ENCODE results near the gene FLT1.

FLT1 gene

GRCh38 chr13:28301839-28302238, 193.1 kb downstream of the FLT1 start (continued):
- TF ChIP-seq, protein P1, sequence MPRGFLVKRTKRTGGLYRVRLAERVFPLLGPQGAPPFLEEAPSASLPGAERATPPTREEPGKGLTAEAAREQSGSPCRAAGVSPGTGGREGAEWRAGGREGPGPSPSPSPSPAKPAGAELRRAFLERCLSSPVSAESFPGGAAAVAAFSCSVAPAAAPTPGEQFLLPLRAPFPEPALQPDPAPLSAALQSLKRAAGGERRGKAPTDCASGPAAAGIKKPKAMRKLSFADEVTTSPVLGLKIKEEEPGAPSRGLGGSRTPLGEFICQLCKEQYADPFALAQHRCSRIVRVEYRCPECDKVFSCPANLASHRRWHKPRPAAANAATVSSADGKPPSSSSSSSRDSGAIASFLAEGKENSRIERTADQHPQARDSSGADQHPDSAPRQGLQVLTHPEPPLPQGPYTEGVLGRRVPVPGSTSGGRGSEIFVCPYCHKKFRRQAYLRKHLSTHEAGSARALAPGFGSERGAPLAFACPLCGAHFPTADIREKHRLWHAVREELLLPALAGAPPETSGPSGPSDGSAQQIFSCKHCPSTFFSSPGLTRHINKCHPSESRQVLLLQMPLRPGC (tag by site-specific recombination; IDR thresholded peaks at IDR 0.05) = no peak
- TF ChIP-seq ZNF596 (tag by site-specific recombination; IDR thresholded peaks at IDR 0.05) (no peak), GLI2 (tag by site-specific recombination; IDR thresholded peaks at IDR 0.05; ENCODE audit: borderline replicate concordance, low read depth) (no peak)

DNA sequence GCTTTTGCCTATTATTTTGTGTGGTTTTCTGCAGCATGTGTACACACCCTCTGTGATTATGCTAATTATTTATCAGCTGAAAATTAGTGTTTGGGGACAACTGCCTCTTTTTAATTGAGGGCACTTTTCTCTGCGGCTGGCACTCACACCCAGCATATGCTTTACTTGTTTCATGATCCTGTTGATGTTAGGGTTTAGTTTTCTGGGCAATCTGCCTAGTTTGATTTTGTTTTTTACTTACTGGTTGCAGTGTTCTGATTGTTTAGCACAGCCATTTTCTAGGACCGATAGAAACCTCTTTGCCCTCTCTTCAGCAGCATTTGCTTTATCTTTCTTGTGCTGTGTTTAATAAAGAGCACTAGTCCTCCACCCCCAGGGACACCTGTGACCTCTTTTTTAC, 195.0 kb downstream of the FLT1 start:
- Histone ChIP-seq H3K36me3 (ENCODE audit: control insufficient read depth in 2 of 2, insufficient read depth in 1 of 2, low read length in 2 of 2) (no peaks in the 10 kb centered on the region; a peak in 1 of 3 replicates), H3K4me3 (ENCODE audit: low read depth, low read length) (no peak overlapping the region), H3K9me3 (ENCODE audit: control insufficient read depth, insufficient read depth, low read depth, low read length) (no peaks in the 10 kb centered on the region), H3K27ac (ENCODE audit: extremely low read depth, low read depth, low read length) (no peak overlapping the region), H3K4me1 (ENCODE audit: control insufficient read depth, insufficient read depth, low read length) (no peaks in the 10 kb centered on the region)
- ChIA-PET CTCF (no interaction called here), POLR2A (no interaction called here)
- no peak for TF ChIP-seq PRDM1 (tag by site-specific recombination; IDR thresholded peaks at IDR 0.05)
- no peak for TF ChIP-seq BCL6B (tag by site-specific recombination; IDR thresholded peaks at IDR 0.05)
- TF ChIP-seq ZNF221 (tag by site-specific recombination; IDR thresholded peaks at IDR 0.05; ENCODE audit: borderline replicate concordance) = no peak
- no peak for TF ChIP-seq ZNF133 (tag by site-specific recombination; IDR thresholded peaks at IDR 0.05)
- TF ChIP-seq ZNF530 (tag by site-specific recombination; IDR thresholded peaks at IDR 0.05; ENCODE audit: low read depth) = no peak
- TF ChIP-seq ZNF426 (tag by site-specific recombination; IDR thresholded peaks at IDR 0.05) = no peak
- TF ChIP-seq, protein P2, sequence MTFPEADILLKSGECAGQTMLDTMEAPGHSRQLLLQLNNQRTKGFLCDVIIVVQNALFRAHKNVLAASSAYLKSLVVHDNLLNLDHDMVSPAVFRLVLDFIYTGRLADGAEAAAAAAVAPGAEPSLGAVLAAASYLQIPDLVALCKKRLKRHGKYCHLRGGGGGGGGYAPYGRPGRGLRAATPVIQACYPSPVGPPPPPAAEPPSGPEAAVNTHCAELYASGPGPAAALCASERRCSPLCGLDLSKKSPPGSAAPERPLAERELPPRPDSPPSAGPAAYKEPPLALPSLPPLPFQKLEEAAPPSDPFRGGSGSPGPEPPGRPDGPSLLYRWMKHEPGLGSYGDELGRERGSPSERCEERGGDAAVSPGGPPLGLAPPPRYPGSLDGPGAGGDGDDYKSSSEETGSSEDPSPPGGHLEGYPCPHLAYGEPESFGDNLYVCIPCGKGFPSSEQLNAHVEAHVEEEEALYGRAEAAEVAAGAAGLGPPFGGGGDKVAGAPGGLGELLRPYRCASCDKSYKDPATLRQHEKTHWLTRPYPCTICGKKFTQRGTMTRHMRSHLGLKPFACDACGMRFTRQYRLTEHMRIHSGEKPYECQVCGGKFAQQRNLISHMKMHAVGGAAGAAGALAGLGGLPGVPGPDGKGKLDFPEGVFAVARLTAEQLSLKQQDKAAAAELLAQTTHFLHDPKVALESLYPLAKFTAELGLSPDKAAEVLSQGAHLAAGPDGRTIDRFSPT (tag by site-specific recombination; IDR thresholded peaks at IDR 0.05) = no peak
- no peak for TF ChIP-seq ZIC2 (tag by site-specific recombination; IDR thresholded peaks at IDR 0.05)
- TF ChIP-seq ZXDB (tag by site-specific recombination; IDR thresholded peaks at IDR 0.05) = no peak
- no peak for TF ChIP-seq EGR2 (tag by site-specific recombination; IDR thresholded peaks at IDR 0.05; ENCODE audit: low read depth)
- TF ChIP-seq ZNF266 (tag by site-specific recombination; IDR thresholded peaks at IDR 0.05; ENCODE audit: low read depth) = no peak
- no peak for TF ChIP-seq ZNF223 (tag by site-specific recombination; IDR thresholded peaks at IDR 0.05)
- TF ChIP-seq ZNF274 (IDR thresholded peaks at IDR 0.05; ENCODE audit: low read length) = no peak
- TF ChIP-seq ZNF274 (tag by site-specific recombination; IDR thresholded peaks at IDR 0.05; ENCODE audit: borderline replicate concordance) = no peak

DNA sequence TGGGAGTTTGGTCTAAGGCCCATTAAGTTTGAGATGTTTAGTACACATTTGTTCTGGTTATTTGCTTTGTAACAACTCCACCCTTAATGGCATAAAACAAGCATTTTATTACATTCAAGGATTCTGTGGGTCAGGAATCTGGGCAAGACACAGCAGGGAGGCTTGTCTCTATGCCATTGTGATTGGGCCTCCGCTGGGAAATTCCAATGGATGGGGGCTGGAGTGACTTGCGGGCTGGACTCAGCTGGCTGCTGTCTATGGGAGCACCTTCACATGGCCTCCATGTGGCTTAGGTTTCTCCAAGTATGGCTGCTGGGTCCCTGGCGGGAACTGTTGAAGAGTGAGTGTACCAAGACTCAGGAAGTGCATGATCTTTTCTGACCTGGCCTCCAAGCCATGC, 197.6 kb downstream of the FLT1 start:
- no peak overlapping the region for H3K4me3 ChIP-seq (ENCODE audit: low read depth, low read length)
- no peaks in the 10 kb centered on the region for H3K4me1 ChIP-seq (ENCODE audit: control insufficient read depth, insufficient read depth, low read length)
- POLR2A ChIA-PET = no interaction called here
- no peak overlapping the region for H3K27ac ChIP-seq (ENCODE audit: extremely low read depth, low read depth, low read length)
- peaks cover 3 to 15% of the 10 kb centered on the region in 2 experiments for H3K36me3 ChIP-seq (ENCODE audit: control insufficient read depth in 2 of 2, insufficient read depth in 1 of 2, low read length in 2 of 2)
- CTCF ChIA-PET = interaction anchor here (0.6 to 1.3 kb wide), 2 partner anchors 26 to 871 kb away, joined by 3 read pairs; no protein-coding TSS in a partner anchor
- H3K9me3 ChIP-seq (ENCODE audit: control insufficient read depth, insufficient read depth, low read depth, low read length) = no peaks in the 10 kb centered on the region
- TF ChIP-seq ZNF510 (tag by site-specific recombination; IDR thresholded peaks at IDR 0.05; ENCODE audit: insufficient replicate concordance) (no peak), ZNF248 (tag by site-specific recombination; IDR thresholded peaks at IDR 0.05) (no peak), FEZF1 (tag by site-specific recombination; IDR thresholded peaks at IDR 0.05) (peak; percentile 51; the same call in 1 of the 2 replicates), ZIC2 (tag by site-specific recombination; IDR thresholded peaks at IDR 0.05) (peak; percentile 39; the same call in 1 of the 2 replicates), PRDM6 (tag by site-specific recombination; IDR thresholded peaks at IDR 0.05) (0 out of 2 replicates have a peak, but pooled peaks have one; percentile 40), ZSCAN16 (tag by site-specific recombination; IDR thresholded peaks at IDR 0.05) (no peak), ZSCAN23 (tag by site-specific recombination; IDR thresholded peaks at IDR 0.05) (no peak), GLIS1 (tag by site-specific recombination; IDR thresholded peaks at IDR 0.05) (peak; percentile 50; the same call in 1 of the 2 replicates), ZNF514 (tag by site-specific recombination; IDR thresholded peaks at IDR 0.05) (no peak), WT1 (tag by site-specific recombination; IDR thresholded peaks at IDR 0.05) (peak; percentile 39; the same call in 1 of the 2 replicates), TCF7L2 (IDR thresholded peaks at IDR 0.05; ENCODE audit: borderline replicate concordance, low read depth, low read length) (no peak)
